Activated T-helper 2 cell treated with anti-CD3 and anti-CD28 coated beads, Interferon-gamma antibody, Interleukin-2, Interleukin-4, amounts not matched to agents 10 μg/mL and 5 μg/mL and 100 μg/mL, durations not matched to agents 14 hours and 24 hours and 36 hours (primary cell): ENCODE results near the gene NOL6. TPM values are rescaled to one million over a fixed set of nuclear protein-coding genes. Genes with fewer than 3 reads are reported as not detected.

Experiments used
- DNase-seq: peaks from one replicate; pipeline ENCODE4 v3.0.0; 2021; ENCODE audit warnings: low spot score
- H3K27ac Mint-ChIP-seq: one replicate; pipeline ENCODE4 v1.8.0; 2021; ENCODE audit warnings: mixed read lengths
- H3K27me3 Mint-ChIP-seq: one replicate; pipeline ENCODE4 v1.8.0; 2021; ENCODE audit warnings: low read depth, mixed read lengths
- H3K36me3 Mint-ChIP-seq: one replicate; pipeline ENCODE4 v1.8.0; 2021; ENCODE audit warnings: low read depth, mixed read lengths
- H3K4me1 Mint-ChIP-seq: one replicate; pipeline ENCODE4 v1.8.0; 2021; ENCODE audit warnings: low read depth, mixed read lengths
- H3K4me3 Mint-ChIP-seq: one replicate; pipeline ENCODE4 v1.8.0; 2021; ENCODE audit warnings: low read depth, mild to moderate bottlenecking, moderate library complexity, mixed read lengths
- H3K9me3 Mint-ChIP-seq: one replicate; pipeline ENCODE4 v1.8.0; 2021; ENCODE audit warnings: mixed read lengths
- intact Hi-C: fragments of 100-400 bp; cut with micrococcal nuclease; formaldehyde crosslinking; loops from one replicate; pipeline ENCODE4 v1.15.1; 2023
- total RNA-seq: library from RNA; stranded (reverse); gene quantifications from 2 replicates; pipeline ENCODE4 v1.2.3, GENCODE V29; 2022

NOL6 gene
- total RNA-seq, 1 donor from 2014 or later, result 65.3 TPM

DNA sequence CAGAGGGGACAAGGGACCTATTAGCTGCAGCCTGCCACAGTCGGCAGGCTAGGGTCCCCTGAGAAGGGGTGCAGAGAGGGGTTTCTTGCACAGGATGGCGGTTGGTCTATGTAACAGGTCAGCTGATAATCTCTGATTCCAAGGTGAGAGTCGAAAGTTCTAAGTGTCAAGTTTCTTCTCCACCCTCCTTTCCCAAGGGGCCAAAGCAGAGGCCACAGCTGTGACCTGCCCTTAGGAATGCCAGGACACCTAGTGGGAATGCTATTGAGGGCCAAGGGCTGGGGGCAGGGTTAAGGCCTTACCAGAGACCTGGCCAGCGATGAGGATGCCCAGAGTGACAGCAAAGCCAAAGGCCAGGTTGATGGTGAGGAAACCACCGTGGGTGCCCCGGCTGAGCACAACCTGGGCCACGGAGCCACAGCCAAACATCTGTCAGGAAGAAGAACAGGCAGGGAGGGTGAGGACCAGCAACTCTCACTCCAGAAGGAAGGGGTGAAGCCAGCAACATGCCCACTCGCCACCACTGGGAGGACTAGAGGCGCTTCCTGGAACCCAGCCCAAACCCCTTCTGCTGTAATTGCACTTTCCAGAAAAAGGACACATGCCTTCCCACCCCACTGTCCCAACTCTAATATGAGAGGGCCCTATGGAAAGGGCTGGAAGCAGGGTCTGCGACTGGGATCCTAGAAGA is 30.1 kb downstream of the NOL6 start:
- intact Hi-C loops, result no loop called here
- Mint-ChIP-seq H3K4me1 (peaks cover 29% of the 10 kb centered on the region), H3K9me3 (no peaks in the 10 kb centered on the region), H3K27ac (no peak overlapping the region), H3K27me3 (no peaks in the 10 kb centered on the region), H3K4me3 (no peak overlapping the region), H3K36me3 (peaks cover 7% of the 10 kb centered on the region)
- DNase-seq, result no peak

- H3K4me1 Mint-ChIP-seq, result peaks cover 26% of the 10 kb centered on the region
- H3K4me3 Mint-ChIP-seq, result no peak overlapping the region
- peaks cover 7% of the 10 kb centered on the region for H3K36me3 Mint-ChIP-seq
- no peaks in the 10 kb centered on the region for H3K9me3 Mint-ChIP-seq
- no peak for DNase-seq
- H3K27me3 Mint-ChIP-seq, result no peaks in the 10 kb centered on the region
- intact Hi-C loops, result no loop called here
- H3K27ac Mint-ChIP-seq, result no peak overlapping the region
These were observed 30.7 kb downstream of the NOL6 start for GRCh38 chr9:33443047-33443446.

GRCh38 chr9:33442125-33442524 is 31.6 kb downstream of the NOL6 start:
- Mint-ChIP-seq H3K27me3 (no peaks in the 10 kb centered on the region), H3K9me3 (no peaks in the 10 kb centered on the region), H3K4me3 (no peak overlapping the region), H3K36me3 (peaks cover 7% of the 10 kb centered on the region), H3K4me1 (peaks cover 24% of the 10 kb centered on the region), H3K27ac (no peak overlapping the region)
- intact Hi-C loops, result no loop called here
- DNase-seq, result no peak

DNA sequence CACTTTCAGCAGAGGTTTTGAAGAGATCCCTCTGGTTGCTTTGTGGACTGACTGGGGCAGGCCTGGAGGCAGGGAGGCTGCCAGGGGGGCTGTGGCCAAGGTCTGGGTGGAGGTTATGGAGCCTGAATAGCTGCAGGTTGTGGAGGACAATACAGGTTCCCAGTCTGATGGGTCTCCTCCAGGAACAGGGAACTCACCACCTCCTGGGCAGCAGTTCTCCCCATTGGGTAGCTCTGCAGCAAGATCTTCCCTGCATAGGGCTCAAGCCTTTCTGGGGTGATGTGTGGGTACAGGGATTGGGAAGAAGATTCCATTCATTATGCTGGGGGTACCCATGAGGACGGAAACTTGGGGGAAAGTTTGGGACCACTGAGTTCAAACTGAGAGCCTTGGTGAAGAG is 33.1 kb downstream of the NOL6 start:
- Mint-ChIP-seq H3K4me1 (peaks cover 8% of the 10 kb centered on the region), H3K9me3 (no peaks in the 10 kb centered on the region), H3K27me3 (no peaks in the 10 kb centered on the region), H3K4me3 (no peak overlapping the region), H3K27ac (no peak overlapping the region), H3K36me3 (peaks cover 7% of the 10 kb centered on the region)
- DNase-seq, result no peak
- intact Hi-C loops, result no loop called here

DNA sequence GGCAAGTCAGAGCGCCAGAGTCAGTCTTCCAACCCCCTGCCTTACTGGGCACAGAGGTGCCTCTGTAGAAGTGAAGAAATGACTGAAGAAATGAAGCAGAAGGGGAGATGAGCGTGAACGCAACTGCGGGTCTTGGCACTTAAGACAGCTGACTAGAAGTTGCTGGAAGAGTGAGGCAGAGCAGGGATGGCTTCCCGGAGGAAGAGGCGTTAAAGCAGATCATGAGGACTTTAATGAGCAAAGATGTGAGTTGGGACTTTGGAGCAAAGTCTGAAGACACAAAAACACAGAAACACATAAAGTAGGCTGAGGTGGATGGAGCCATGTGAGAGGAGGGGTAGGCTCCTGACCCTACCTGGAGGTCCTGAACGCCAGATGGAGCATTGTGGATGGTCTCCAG is 33.5 kb downstream of the NOL6 start:
- Mint-ChIP-seq H3K36me3 (peaks cover 7% of the 10 kb centered on the region), H3K4me1 (peaks cover 7% of the 10 kb centered on the region)
- no peak for DNase-seq

DNA sequence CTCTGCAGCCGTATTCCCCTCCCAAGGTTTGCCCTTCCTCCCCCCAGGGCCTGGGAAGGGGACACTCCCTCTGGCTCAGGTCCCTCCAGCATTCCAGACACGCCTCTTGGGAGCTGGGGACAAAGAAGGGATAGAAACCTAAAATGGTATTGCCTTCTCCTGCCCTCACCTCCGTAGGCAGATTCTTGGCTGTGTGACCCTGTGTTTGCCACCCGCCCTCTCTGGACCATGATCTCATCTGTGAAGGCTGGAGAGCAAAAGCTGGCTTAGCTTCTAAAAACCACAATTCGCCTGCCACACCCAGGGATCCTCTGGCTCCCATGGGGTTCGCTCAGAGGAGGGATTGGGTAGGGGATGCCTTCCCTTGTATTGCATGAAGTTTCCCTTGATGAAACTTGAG is 34.0 kb downstream of the NOL6 start:
- Mint-ChIP-seq H3K9me3 (no peaks in the 10 kb centered on the region), H3K4me3 (no peak overlapping the region), H3K36me3 (peaks cover 7% of the 10 kb centered on the region), H3K27me3 (no peaks in the 10 kb centered on the region), H3K27ac (no peak overlapping the region), H3K4me1 (peaks cover 5% of the 10 kb centered on the region)
- no peak for DNase-seq
- intact Hi-C loops, result no loop called here

More for the DNA sequence above, 33.5 kb downstream of the NOL6 start:
- no peak overlapping the region for H3K4me3 Mint-ChIP-seq
- H3K27ac Mint-ChIP-seq, result no peak overlapping the region
- no peaks in the 10 kb centered on the region for H3K9me3 Mint-ChIP-seq
- H3K27me3 Mint-ChIP-seq, result no peaks in the 10 kb centered on the region
- intact Hi-C loops, result no loop called here

DNA sequence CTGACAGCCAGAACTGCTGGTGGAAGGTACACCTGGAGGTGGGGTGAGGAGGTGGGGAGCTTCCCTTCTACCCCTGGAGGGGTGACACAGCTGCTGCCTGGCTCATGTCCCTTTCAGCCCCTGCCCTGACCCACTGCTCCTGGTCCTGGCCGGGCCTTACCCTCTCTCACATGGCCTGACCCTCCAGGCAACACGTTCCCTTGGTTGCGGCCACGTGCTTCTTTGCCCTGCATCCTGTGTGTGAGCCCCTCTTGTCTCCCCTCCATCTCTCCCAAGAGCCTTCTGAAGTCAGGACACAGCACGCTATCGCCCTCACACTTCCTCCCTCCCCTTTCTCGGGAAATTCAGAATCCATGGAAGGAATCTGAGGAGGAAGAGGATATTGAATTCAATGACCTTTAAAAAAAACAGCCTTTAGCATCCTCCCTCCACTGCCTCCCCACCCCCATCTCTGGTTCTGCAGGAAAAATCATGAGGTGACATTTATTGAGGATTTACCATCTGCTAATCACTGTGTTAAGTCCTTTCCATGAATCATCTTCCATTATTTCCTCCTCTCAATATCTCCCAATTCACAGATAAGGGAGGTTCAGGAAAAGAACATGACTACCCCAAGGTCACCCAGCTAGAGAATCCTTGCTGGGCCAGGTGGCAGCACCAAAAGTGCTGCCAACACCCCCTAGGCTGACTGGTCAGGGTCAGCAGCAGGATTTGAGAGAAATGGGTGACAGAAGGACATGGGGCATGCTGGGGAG is 34.6 kb downstream of the NOL6 start:
- Mint-ChIP-seq H3K27ac (no peak overlapping the region), H3K9me3 (no peaks in the 10 kb centered on the region), H3K27me3 (no peaks in the 10 kb centered on the region), H3K36me3 (peaks cover 7% of the 10 kb centered on the region), H3K4me1 (peaks cover 8% of the 10 kb centered on the region), H3K4me3 (no peak overlapping the region)
- no peak for DNase-seq
- intact Hi-C loops, result no loop called here

- H3K27ac Mint-ChIP-seq, result no peak overlapping the region
- peaks cover 10% of the 10 kb centered on the region for H3K4me1 Mint-ChIP-seq
- H3K27me3 Mint-ChIP-seq, result no peaks in the 10 kb centered on the region
- H3K9me3 Mint-ChIP-seq, result no peaks in the 10 kb centered on the region
- no peak overlapping the region for H3K4me3 Mint-ChIP-seq
- no peak for DNase-seq
- peaks cover 7% of the 10 kb centered on the region for H3K36me3 Mint-ChIP-seq
- intact Hi-C loops, result no loop called here
These were observed 35.8 kb downstream of the NOL6 start for GRCh38 chr9:33437898-33438297.

- no peak for DNase-seq
- H3K27ac Mint-ChIP-seq, result no peak overlapping the region
- peaks cover 7% of the 10 kb centered on the region for H3K36me3 Mint-ChIP-seq
- intact Hi-C loops, result no loop called here
- no peak overlapping the region for H3K4me3 Mint-ChIP-seq
- peaks cover 10% of the 10 kb centered on the region for H3K4me1 Mint-ChIP-seq
- H3K27me3 Mint-ChIP-seq, result no peaks in the 10 kb centered on the region
- no peaks in the 10 kb centered on the region for H3K9me3 Mint-ChIP-seq
These were observed 36.5 kb downstream of the NOL6 start for GRCh38 chr9:33437205-33437604.

- intact Hi-C loops, result no loop called here
- Mint-ChIP-seq H3K4me3 (no peak overlapping the region), H3K4me1 (peaks cover 11% of the 10 kb centered on the region)
These were observed 37.3 kb downstream of the NOL6 start for GRCh38 chr9:33436445-33436844.

DNA sequence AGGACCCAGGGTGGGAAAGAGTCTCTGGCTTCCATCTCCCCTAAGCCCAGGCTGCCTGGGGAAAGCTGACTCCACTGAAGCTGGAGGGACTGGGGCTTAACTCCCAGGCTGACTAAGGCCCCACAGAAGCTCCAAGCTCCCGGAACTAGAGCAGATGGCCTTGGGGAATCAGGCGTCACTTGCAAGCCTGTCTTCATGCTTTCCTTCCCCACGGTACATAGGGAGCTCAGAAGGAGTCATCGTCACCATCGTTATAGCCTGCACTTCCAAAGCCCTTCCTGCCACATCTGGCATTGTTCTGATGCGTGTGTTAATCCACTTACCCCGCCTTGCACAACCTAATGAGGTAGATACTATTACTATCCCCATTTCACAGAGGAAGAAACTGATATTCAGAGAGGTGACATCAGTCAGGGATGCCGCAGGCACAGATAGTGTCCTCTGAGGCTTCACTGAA is 37.9 kb downstream of the NOL6 start:
- Mint-ChIP-seq H3K9me3 (no peaks in the 10 kb centered on the region), H3K4me3 (no peak overlapping the region), H3K36me3 (peaks cover 6% of the 10 kb centered on the region), H3K27ac (no peak overlapping the region), H3K4me1 (peaks cover 12% of the 10 kb centered on the region), H3K27me3 (no peaks in the 10 kb centered on the region)
- intact Hi-C loops, result no loop called here
- no peak for DNase-seq

More at GRCh38 chr9:33436445-33436844, 37.3 kb downstream of the NOL6 start:
- no peak overlapping the region for H3K27ac Mint-ChIP-seq
- DNase-seq, result no peak
- peaks cover 7% of the 10 kb centered on the region for H3K36me3 Mint-ChIP-seq
- no peaks in the 10 kb centered on the region for H3K9me3 Mint-ChIP-seq
- no peaks in the 10 kb centered on the region for H3K27me3 Mint-ChIP-seq

DNA sequence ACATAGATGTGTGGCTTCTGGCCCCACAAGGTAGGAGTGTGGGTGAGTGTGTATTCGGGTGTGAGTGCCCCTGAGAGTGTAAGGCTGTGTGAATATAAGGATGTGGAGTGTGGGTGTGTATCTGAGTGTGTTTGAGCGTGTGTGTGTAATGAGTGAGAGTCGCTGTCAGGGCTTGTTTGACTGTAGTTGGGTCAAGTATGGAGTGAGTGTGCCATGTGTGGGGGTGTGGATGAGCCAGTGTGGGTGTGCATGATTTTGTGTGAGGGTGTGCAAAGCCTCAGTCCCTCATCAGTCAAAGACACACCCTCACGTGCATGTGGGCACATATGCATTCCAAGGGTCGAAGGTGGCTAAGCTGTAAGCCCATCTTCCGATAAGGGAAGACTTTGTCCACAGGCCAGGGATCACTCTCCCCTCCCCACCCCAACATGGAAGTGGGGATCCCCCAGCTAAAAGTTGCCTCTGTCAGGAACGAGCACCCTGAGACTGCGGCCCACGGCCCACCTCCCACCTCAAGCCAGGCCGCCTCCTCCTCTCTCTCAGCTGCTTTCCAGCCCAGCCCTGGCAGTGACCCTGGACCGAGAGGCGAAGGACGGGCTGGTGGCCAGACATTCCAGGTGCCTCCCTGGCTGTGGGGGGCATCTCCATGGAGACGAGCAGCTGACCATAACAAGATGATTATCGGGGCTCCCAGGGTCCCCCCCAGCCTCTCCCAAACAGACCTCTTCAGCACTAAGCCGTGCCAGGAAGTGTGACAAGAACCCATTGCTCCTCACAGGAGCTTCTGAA is 39.2 kb downstream of the NOL6 start:
- no peaks in the 10 kb centered on the region for H3K9me3 Mint-ChIP-seq
- DNase-seq, result no peak
- H3K27me3 Mint-ChIP-seq, result no peaks in the 10 kb centered on the region
- peaks cover 10% of the 10 kb centered on the region for H3K4me1 Mint-ChIP-seq
- H3K27ac Mint-ChIP-seq, result no peak overlapping the region
- intact Hi-C loops, result no loop called here
- no peak overlapping the region for H3K4me3 Mint-ChIP-seq
- no peaks in the 10 kb centered on the region for H3K36me3 Mint-ChIP-seq

DNA sequence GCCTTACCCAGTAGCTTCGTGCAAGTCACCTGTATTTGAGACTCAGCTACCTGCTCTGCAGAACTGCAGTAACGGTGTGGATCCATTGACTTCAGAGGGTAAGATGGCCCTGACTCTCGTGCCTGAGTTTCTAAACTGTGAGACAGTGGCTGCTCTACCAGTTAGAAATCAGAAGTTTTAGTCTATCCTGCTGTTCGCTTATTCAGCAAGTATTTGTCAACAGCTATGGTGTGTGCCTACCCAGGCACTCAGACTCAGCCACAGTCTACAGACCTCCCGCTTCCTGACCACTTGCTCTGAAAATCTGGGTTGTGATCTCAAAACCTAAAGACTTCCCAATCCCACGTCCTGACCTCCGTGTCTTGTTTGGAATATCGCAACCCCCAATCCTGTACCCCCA is 39.9 kb downstream of the NOL6 start:
- intact Hi-C loops, result no loop called here
- no peak overlapping the region for H3K27ac Mint-ChIP-seq
- H3K9me3 Mint-ChIP-seq, result no peaks in the 10 kb centered on the region
- no peaks in the 10 kb centered on the region for H3K36me3 Mint-ChIP-seq
- no peaks in the 10 kb centered on the region for H3K27me3 Mint-ChIP-seq
- DNase-seq, result no peak
- H3K4me3 Mint-ChIP-seq, result no peak overlapping the region
- peaks cover 10% of the 10 kb centered on the region for H3K4me1 Mint-ChIP-seq
